ENCODE measurements around the gene HMBS.
"Not testable (repeated sequence)": the region's sequence is repeated elsewhere in the genome, so short reads cannot be mapped to it uniquely, and the experiment has no call there.

The HMBS gene

DNA sequence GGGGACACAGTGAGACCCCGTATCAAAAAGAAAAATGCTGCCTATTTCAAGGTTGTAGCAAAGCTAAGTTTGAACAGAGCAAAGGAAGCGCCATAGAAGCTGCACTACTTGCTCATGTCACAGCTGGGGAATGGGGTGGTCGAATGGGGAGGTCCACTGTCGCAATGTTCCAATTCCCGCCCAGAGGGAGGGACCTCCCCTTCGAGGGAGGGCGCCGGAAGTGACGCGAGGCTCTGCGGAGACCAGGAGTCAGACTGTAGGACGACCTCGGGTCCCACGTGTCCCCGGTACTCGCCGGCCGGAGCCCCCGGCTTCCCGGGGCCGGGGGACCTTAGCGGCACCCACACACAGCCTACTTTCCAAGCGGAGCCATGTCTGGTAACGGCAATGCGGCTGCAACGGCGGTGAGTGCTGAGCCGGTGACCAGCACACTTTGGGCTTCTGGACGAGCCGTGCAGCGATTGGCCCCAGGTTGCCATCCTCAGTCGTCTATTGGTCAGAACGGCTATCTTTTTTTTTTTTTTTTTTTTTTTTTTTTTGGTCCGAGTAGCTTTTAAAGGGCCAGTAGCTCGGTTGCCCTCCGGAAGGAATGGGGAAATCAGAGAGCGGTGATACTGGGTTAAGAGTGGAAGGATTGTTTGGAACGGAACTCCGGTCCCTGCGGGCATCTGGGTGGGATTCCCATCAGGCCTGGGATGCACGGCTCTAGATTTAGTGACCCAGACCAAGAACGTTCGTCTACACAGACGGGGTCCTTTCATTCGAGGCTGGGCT lies at the start of gene HMBS:
Gene HMBS (plus strand): TSS at position 219 of the 774 bp plus-strand sequence. CDS start 153 bp downstream, at position 372.
- FAIRE-seq (peak; percentile 56), DNase-seq (ENCODE audit: low spot score) (peak; percentile 78)

GRCh38 chr11:119038884-119039283 lies 45.8 kb upstream of the HMBS start:
- DNase-seq (ENCODE audit: low spot score) (no peak), FAIRE-seq (no peak)

DNA sequence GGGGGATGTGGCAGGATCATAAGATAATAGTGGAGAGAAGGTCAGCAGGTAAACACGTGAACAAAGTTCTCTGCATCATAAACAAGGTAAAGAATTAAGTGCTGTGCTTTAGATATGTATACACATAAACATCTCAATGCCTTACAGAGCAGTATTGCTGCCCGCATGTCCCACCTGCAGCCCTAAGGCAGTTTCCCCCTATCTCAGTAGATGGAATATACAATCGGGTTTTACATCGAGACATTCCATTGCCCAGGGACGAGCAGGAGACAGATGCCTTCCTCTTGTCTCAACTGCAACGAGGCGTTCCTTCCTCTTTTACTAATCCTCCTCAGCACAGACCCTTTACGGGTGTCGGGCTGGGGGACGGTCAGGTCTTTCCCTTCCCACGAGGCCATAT lies 45.2 kb upstream of the HMBS start:
- not testable (repeated sequence) for DNase-seq (ENCODE audit: low spot score); FAIRE-seq

DNA sequence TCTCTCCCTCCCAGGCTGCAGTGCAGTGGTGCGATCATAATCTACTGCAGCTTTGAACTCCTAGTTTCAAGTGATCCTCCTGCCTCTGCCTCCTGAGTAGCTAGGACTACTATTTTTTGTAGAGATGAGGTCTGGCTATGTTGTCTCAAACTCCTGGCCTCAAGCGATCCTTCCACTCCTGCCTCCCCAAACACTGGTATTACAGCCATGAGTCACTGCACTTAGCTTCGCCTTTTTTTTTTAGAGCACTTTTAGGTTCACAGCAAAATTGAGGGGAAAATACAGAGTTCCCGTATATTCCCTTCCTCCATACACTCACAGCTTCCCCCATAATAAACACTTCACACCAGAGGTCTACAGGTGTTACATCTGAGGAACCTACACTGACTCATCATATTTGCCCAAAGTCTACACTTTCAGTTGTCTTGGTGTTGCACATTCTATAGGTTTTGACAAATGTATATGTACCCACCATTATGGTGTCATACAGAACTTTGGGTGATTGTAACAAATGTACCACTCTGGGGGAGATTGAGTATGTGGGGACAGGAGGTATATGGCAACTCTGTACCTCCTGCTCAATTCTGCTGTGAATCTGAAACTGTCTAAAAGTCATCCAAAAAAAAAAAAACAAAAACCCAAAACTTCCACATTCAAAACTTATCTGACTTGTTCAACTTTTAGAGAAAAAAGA lies 42.7 kb upstream of the HMBS start:
- DNase-seq (ENCODE audit: low spot score) (no peak), FAIRE-seq (no peak)

GRCh38 chr11:119042927-119043326 lies 41.8 kb upstream of the HMBS start:
- DNase-seq (ENCODE audit: low spot score) (no peak), FAIRE-seq (no peak)

DNA sequence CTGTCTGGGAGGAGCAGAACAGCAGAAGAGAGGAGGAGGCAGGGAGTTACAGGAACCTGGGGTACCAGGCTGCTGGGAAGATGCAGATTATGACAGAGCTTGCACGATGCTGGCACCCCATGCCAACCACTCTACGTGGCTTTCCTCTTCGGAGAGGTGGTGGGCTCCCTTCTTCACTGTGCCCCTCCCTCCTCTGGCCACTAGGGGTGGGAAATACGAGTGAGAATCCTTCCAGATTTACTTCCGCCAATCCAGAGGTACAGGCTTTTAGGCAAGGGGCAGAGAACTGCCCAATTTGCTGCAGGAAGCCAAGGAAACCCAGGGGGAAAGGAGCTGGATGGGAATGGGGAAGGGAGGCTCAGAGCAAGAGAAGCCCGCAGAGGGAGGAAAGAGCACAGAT lies 40.0 kb upstream of the HMBS start:
- FAIRE-seq (no peak), DNase-seq (ENCODE audit: low spot score) (no peak)

DNA sequence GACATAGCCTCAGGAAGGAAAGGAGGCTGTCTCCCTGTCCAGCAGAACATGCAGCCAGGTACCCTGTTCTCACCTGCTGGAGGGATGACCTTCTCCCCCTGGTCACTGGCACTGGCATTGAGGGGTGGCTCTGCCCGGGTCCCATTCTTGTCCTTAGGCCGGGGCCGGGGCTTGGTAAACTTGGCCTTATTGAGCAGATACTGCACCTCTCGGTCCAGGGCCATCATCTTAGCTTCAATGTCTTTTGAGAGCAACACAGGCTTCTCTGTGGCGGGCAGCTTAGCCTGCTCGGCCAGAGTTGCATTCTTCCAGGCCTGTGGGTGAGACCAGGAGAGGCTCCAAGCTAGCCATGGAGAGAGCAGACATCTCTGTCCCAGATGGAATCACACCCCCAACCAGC lies 38.2 kb upstream of the HMBS start:
- DNase-seq (ENCODE audit: low spot score) (no peak), FAIRE-seq (no peak)

GRCh38 chr11:119047205-119047604 lies 37.5 kb upstream of the HMBS start:
- no peak for DNase-seq (ENCODE audit: low spot score)
- FAIRE-seq, result no peak

GRCh38 chr11:119048644-119049043 lies 36.0 kb upstream of the HMBS start:
- DNase-seq (ENCODE audit: low spot score), result no peak
- no peak for FAIRE-seq

- FAIRE-seq (no peak), DNase-seq (ENCODE audit: low spot score) (no peak)
Observed at GRCh38 chr11:119049081-119049480, 35.6 kb upstream of the HMBS start.

GRCh38 chr11:119051440-119052162 lies 33.1 kb upstream of the HMBS start:
- DNase-seq (ENCODE audit: low spot score) (no peak), FAIRE-seq (no peak)

DNA sequence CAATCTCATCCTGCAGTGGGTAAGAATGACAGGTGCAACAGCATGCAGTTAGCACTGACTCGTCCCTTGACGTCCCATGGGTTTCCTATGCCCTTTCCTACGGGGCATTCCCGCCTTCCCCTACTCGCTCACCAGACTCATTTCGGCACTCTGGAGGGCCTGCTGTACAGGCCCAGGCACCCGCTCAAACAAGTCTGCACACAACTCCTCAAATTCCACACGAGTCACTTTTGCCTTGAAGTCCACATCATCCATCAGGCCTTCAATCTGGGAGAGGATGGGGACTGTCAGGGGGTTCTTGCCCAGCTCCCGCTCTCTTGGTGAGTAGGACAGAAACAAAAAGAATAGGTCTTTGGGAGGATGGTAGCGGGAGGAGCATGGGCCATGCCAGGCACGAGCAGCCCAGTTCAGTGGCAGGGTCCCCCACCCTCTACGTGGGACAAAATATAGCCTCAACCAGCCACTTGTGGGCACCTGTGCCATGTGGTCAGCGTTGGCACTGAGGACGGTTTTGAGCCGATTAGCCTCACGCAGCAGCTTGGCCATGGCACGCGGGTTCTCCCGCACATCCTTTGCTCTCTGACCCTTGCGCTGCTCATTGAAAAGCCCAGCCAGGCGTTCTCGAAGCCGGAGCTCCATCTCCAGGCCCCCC lies 32.4 kb upstream of the HMBS start:
- FAIRE-seq, result no peak
- DNase-seq (ENCODE audit: low spot score), result no peak

- DNase-seq (ENCODE audit: low spot score), result no peak
- no peak for FAIRE-seq
Observed at GRCh38 chr11:119054418-119054817, 30.3 kb upstream of the HMBS start.

DNA sequence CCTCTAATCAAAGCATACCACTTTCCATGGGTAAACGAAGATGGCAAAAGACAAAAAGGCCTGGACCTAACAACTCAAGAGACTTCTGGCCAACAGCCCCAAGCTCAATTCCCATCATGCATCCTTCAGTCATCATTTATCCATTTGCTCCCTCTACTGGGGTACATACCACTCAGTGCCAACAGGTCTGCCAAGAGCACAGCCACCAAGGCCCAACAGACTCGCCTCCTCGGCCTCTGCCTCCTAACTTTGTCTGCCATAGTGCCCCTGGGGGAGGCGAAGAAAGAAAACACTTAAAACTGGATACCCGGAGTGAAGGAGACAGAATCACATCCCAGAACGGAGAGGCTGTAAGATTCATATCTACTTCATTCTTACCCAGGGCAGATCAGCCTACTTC lies 28.8 kb upstream of the HMBS start:
- no peak for FAIRE-seq
- peak; percentile 29 for DNase-seq (ENCODE audit: low spot score)

DNA sequence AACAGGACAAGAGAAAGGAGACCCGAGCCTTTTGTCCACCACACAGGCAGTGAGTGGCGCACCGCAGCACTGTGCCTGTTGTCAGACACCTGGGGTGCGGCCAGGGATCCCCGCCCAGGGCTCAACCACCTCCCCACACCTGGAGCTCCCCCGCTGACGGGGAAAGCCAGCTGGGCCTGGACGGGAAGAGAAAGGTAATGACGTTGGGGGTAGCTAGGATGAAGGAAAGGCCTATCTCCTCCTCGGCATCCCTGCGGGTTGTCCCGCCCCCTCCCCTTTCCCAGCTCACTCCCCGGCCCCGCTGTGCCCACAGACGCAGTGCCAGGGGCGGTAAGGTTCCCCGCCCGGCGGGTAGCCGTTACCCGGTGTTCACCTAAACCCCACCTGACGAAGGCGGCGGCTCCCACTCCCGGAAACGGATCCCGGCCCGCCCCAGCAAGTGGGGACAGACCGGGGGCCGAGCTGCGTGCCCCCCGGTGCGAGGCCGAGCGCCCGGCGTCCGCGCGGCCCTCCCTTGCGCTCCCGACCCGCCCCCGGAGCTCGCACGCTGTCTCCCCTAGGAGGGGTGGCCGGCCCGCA lies 28.2 kb upstream of the HMBS start:
- FAIRE-seq (no peak), DNase-seq (ENCODE audit: low spot score) (no peak)

GRCh38 chr11:119057000-119057769 lies 27.5 kb upstream of the HMBS start, which contains the start of gene HYOU1:
Gene HYOU1 (minus strand): TSS chr11:119057205. CDS start chr11:119056160, 1,045 bp downstream.
- no peak for FAIRE-seq
- DNase-seq (ENCODE audit: low spot score), result peak; percentile 84

GRCh38 chr11:119059128-119059527 lies 25.6 kb upstream of the HMBS start:
- not testable (repeated sequence) for FAIRE-seq; DNase-seq (ENCODE audit: low spot score)

GRCh38 chr11:119061256-119061655 lies 23.4 kb upstream of the HMBS start:
- no peak for FAIRE-seq
- no peak for DNase-seq (ENCODE audit: low spot score)

- no peak for FAIRE-seq
- DNase-seq (ENCODE audit: low spot score), result no peak
Observed at GRCh38 chr11:119062779-119063178, 21.9 kb upstream of the HMBS start.

DNA sequence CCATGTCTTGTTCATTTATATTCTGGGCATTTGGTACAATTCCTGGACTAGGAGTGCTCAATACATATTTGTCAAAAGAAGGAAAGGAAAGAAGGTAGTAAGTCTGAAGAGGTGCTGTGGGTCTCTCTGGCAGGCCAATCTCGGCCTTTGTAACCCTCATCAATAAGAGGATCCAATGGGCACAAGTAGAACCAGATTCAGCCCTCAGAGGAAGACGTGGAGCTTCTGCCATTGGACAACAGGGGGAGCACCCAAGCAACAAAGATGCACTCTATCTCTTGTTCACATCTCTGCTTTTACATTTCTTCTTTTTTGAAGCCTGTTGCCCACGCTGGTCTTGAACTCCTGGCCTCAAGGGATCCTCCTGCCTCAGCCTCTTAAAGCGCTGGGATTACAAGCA lies 19.3 kb upstream of the HMBS start:
- FAIRE-seq, result no peak

More for the DNA sequence above, 19.3 kb upstream of the HMBS start:
- DNase-seq (ENCODE audit: low spot score), result peak; percentile 15

All from RCC 7860 (cell line).